HCT116 (cell line): ENCODE results near the gene STAMBP.
A peak's percentile ranks its signal among the peaks of the same experiment; 100 is the strongest.

ENCODE experiments used
- MAX ChIP-seq: IDR thresholded peaks from 2 replicates; pipeline ENCODE4 v1.6.1; 2012
- TF ChIP-seq, protein P1 (sequence below), 3 experiments: fragments of 200-600 bp in 1 of 3; sonication (generic) in 1 of 3; IDR thresholded peaks in 2 of 3; conservative IDR thresholded peaks in 1 of 3; 2 replicates each; pipeline ENCODE4 v1.5.1; 2012 to 2017; ENCODE audit warnings: low read depth in 2 of 3, low read length in 2 of 3, antibody characterized with exemption in 1 of 3, borderline replicate concordance in 1 of 3, control low read depth in 1 of 3, mild to moderate bottlenecking in 1 of 3, mixed read lengths in 1 of 3, mixed run types in 1 of 3, moderate library complexity in 1 of 3; ENCODE audit not compliant: insufficient read depth in 1 of 3

GRCh38 chr2:73828818-73829570, at the start of gene STAMBP:
- TF ChIP-seq, protein P1, sequence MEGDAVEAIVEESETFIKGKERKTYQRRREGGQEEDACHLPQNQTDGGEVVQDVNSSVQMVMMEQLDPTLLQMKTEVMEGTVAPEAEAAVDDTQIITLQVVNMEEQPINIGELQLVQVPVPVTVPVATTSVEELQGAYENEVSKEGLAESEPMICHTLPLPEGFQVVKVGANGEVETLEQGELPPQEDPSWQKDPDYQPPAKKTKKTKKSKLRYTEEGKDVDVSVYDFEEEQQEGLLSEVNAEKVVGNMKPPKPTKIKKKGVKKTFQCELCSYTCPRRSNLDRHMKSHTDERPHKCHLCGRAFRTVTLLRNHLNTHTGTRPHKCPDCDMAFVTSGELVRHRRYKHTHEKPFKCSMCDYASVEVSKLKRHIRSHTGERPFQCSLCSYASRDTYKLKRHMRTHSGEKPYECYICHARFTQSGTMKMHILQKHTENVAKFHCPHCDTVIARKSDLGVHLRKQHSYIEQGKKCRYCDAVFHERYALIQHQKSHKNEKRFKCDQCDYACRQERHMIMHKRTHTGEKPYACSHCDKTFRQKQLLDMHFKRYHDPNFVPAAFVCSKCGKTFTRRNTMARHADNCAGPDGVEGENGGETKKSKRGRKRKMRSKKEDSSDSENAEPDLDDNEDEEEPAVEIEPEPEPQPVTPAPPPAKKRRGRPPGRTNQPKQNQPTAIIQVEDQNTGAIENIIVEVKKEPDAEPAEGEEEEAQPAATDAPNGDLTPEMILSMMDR (IDR thresholded peaks at IDR 0.05 in 2 of 3, conservative IDR thresholded peaks at IDR 0.05 in 1 of 3; ENCODE audit: borderline replicate concordance in 1 of 3, insufficient read depth in 1 of 3, low read depth in 2 of 3, low read length in 2 of 3), result no peak
- peak; percentile 33; the same call in 1 of the 2 replicates for TF ChIP-seq MAX
